MM.1S (cell line): ENCODE results near the gene TANK.

Experiments used
- DNase-seq: peaks from one replicate; pipeline ENCODE4 v3.0.0-alpha.2; 2015
- H2AFZ ChIP-seq: fragments of 300-600 bp; sonication (generic); 2 replicates; pipeline ENCODE4 v1.6.0; 2016; ENCODE audit warnings: antibody characterized with exemption, low read length
- H3F3A ChIP-seq: fragments of 300-600 bp; sonication (generic); 2 replicates; pipeline ENCODE4 v1.6.1; 2016; ENCODE audit warnings: mild to moderate bottlenecking, antibody characterized with exemption, low read length, moderate library complexity, mixed read lengths; ENCODE audit not compliant: insufficient read depth
- H3K27ac ChIP-seq: fragments of 300-600 bp; sonication (generic); 2 replicates; pipeline ENCODE4 v1.5.1; 2016; ENCODE audit warnings: mild to moderate bottlenecking, low read length
- H3K27me3 ChIP-seq: fragments of 300-600 bp; sonication (generic); replicated peaks from 2 replicates; pipeline ENCODE4 v1.6.0; 2016; ENCODE audit warnings: low read length; ENCODE audit not compliant: insufficient read depth
- H3K36me3 ChIP-seq: fragments of 300-600 bp; sonication (generic); replicated peaks from 2 replicates; pipeline ENCODE4 v1.6.1; 2016; ENCODE audit warnings: mild to moderate bottlenecking, low read length, mixed read lengths; ENCODE audit not compliant: insufficient read depth
- H3K4me1 ChIP-seq: fragments of 300-600 bp; sonication (generic); 2 replicates; pipeline ENCODE4 v1.6.1; 2016; ENCODE audit warnings: low read length, mixed read lengths
- H3K4me2 ChIP-seq: fragments of 300-600 bp; sonication (generic); 2 replicates; pipeline ENCODE4 v1.6.0; 2016; ENCODE audit warnings: low read depth, low read length
- H3K4me3 ChIP-seq: fragments of 300-600 bp; sonication (generic); 2 replicates; pipeline ENCODE4 v1.5.1; 2016; ENCODE audit warnings: low read length, mixed read lengths
- H3K79me2 ChIP-seq: fragments of 300-600 bp; sonication (generic); 2 replicates; pipeline ENCODE4 v1.6.1; 2016; ENCODE audit warnings: mixed run types, low read length, mixed read lengths
- H3K9ac ChIP-seq: fragments of 300-600 bp; sonication (generic); 2 replicates; pipeline ENCODE4 v1.6.1; 2016; ENCODE audit warnings: low read length, mixed read lengths
- H3K9me2 ChIP-seq: fragments of 300-600 bp; sonication (generic); replicated peaks from 2 replicates; pipeline ENCODE4 v1.6.1; 2016; ENCODE audit warnings: mild to moderate bottlenecking, low read length, mixed read lengths; ENCODE audit not compliant: insufficient read depth
- H3K9me3 ChIP-seq: fragments of 300-600 bp; sonication (generic); replicated peaks from 2 replicates; pipeline ENCODE4 v1.6.1; 2016; ENCODE audit warnings: mild to moderate bottlenecking, low read length, mixed read lengths; ENCODE audit not compliant: insufficient read depth
- H4K20me1 ChIP-seq: fragments of 300-600 bp; sonication (generic); 2 replicates; pipeline ENCODE4 v1.6.1; 2016; ENCODE audit warnings: mild to moderate bottlenecking, low read length, moderate library complexity, mixed read lengths; ENCODE audit not compliant: insufficient read depth
- CTCF ChIP-seq: fragments of 300-600 bp; sonication (generic); IDR thresholded peaks from 2 replicates; pipeline ENCODE4 v1.5.1; 2016; ENCODE audit warnings: antibody characterized with exemption, low read length, mixed read lengths
- EZH2 ChIP-seq: fragments of 300-600 bp; sonication (generic); optimal IDR thresholded peaks from 2 replicates; pipeline ENCODE3; 2017; ENCODE audit warnings: low read depth, mild to moderate bottlenecking, antibody characterized with exemption, low read length, mixed read lengths
- EZH2phosphoT487 ChIP-seq: fragments of 300-600 bp; sonication (generic); IDR thresholded peaks from 2 replicates; pipeline ENCODE4 v1.6.1; 2018; ENCODE audit warnings: antibody characterized with exemption, low read length

The TANK gene

GRCh38 chr2:161165811-161166210 is 5.6 kb downstream of the TANK start:
- H3K4me1 ChIP-seq, result peaks cover 48% of the 10 kb centered on the region
- H3K4me3 ChIP-seq, result no peak overlapping the region
- H3K27ac ChIP-seq, result no peak overlapping the region
- no peaks in the 10 kb centered on the region for H4K20me1 ChIP-seq
- H3F3A ChIP-seq, result peaks cover 35% of the 10 kb centered on the region
- no peaks in the 10 kb centered on the region for H3K27me3 ChIP-seq
- no peak overlapping the region for H2AFZ ChIP-seq
- peaks cover 34% of the 10 kb centered on the region for H3K79me2 ChIP-seq
- 0 out of 2 replicates have a peak, but pooled peaks cover 5% of the 10 kb centered on the region for H3K36me3 ChIP-seq
- no peaks in the 10 kb centered on the region for H3K9me2 ChIP-seq
- DNase-seq, result no peak
- no peaks in the 10 kb centered on the region for H3K9me3 ChIP-seq
- no peak for TF ChIP-seq EZH2
- no peak for TF ChIP-seq CTCF
- TF ChIP-seq EZH2phosphoT487, result no peak
- no peak overlapping the region for H3K9ac ChIP-seq
- peak overlapping the region; percentile 25; the same call in 1 of the 2 replicates for H3K4me2 ChIP-seq

DNA sequence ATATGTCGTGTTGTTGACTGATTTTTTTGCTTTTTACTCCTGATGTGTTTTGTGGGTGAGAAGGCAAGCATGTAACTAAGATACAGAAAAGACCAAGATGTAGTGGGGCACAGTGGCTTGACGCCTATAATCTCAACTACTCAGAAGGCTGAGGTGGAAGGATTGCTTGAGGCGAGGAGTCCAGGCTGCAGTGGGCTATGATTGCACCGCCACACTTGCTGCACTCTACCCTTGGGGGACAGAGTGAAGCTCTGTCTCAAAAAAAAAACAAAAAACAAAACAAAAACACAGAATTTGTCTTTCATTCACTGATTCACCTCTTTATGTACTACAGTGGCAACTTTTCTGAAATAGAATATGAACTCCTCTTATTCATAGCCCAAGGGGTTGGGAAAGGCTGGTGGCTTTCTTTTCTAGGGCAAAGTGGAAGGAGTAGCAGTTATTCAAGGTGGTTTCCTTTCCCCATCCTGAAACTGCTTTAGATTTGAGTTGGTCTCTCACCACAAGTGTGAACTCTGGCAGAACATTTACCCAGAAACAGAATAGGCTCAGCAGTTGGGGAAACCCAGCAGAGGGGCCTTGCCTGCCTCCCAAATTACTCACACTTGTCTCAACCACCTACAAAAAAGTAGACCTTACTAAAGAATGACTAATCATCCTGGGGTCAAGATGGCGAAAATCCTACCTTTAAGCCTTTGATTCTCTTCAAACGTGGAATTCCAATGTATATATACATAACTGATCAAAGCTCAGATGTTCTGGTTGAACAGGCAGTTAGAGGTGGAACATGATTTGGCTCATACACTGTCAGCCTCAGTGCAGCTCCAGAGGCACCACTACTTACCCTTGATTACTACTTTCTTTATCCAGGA is 6.5 kb downstream of the TANK start:
- no peak overlapping the region for H2AFZ ChIP-seq
- H3K27me3 ChIP-seq, result no peaks in the 10 kb centered on the region
- H3K36me3 ChIP-seq, result 0 out of 2 replicates have a peak, but pooled peaks cover 5% of the 10 kb centered on the region
- peaks cover 25% of the 10 kb centered on the region for H3K79me2 ChIP-seq
- no peak overlapping the region for H3K9ac ChIP-seq
- peaks cover 45% of the 10 kb centered on the region for H3K4me1 ChIP-seq
- peaks cover 30% of the 10 kb centered on the region for H3F3A ChIP-seq
- peak overlapping the region; percentile 25; the same call in 1 of the 2 replicates for H3K4me2 ChIP-seq
- TF ChIP-seq EZH2 (no peak), EZH2phosphoT487 (no peak), CTCF (no peak)
- no peaks in the 10 kb centered on the region for H3K9me2 ChIP-seq
- H3K27ac ChIP-seq, result peak overlapping the region; percentile 45; the same call in 1 of the 2 replicates
- H3K9me3 ChIP-seq, result no peaks in the 10 kb centered on the region
- peak; percentile 74 for DNase-seq
- H4K20me1 ChIP-seq, result no peaks in the 10 kb centered on the region
- H3K4me3 ChIP-seq, result no peak overlapping the region

- Histone ChIP-seq H3K4me1 (peaks cover 24% of the 10 kb centered on the region), H3K9me2 (no peaks in the 10 kb centered on the region), H3F3A (peaks cover 16% of the 10 kb centered on the region), H3K9ac (no peak overlapping the region), H2AFZ (no peak overlapping the region), H3K27me3 (no peaks in the 10 kb centered on the region), H3K9me3 (no peaks in the 10 kb centered on the region), H3K79me2 (peaks cover 8% of the 10 kb centered on the region; the same call in 1 of the 2 replicates), H3K36me3 (no peaks in the 10 kb centered on the region), H4K20me1 (no peaks in the 10 kb centered on the region), H3K4me3 (no peak overlapping the region), H3K27ac (no peak overlapping the region), H3K4me2 (no peak overlapping the region)
- DNase-seq, result no peak
- TF ChIP-seq EZH2phosphoT487 (no peak), EZH2 (no peak), CTCF (no peak)
Measured at GRCh38 chr2:161169335-161169734, 9.1 kb downstream of the TANK start.
